GM12878 (cell line): ENCODE data around the gene ATP2A1. TPM values are rescaled to one million over a fixed set of nuclear protein-coding genes. Genes with fewer than 3 reads are reported as not detected.

Experiments
- BCL3 ChIP-seq: IDR thresholded peaks from 2 replicates; pipeline ENCODE4 v1.6.1; 2011; ENCODE audit warnings: borderline replicate concordance, low read depth, mild to moderate bottlenecking, moderate library complexity, low read length; ENCODE audit not compliant: insufficient read depth, poor library complexity, severe bottlenecking
- BMI1 ChIP-seq: fragments of 450-650 bp; IDR thresholded peaks from 2 replicates; pipeline ENCODE4 v1.6.1; 2016; ENCODE audit warnings: mild to moderate bottlenecking, moderate library complexity, borderline replicate concordance
- CREB1 ChIP-seq: IDR thresholded peaks from 2 replicates; pipeline ENCODE4 v1.6.1; 2012; ENCODE audit warnings: low read depth, mild to moderate bottlenecking, inconsistent platforms
- CREM ChIP-seq: IDR thresholded peaks from 2 replicates; pipeline ENCODE4 v1.6.1; 2014; ENCODE audit warnings: antibody characterized with exemption, low read depth
- IRF3 ChIP-seq: fragments of 450-650 bp; IDR thresholded peaks from 2 replicates; pipeline ENCODE4 v1.6.1; 2014; ENCODE audit warnings: mild to moderate bottlenecking
- PRDM15 ChIP-seq: fragments of 450-650 bp; formaldehyde crosslinking; IDR thresholded peaks from 2 replicates; pipeline ENCODE4 v1.4.0; 2020; ENCODE audit warnings: mild to moderate bottlenecking, moderate library complexity
- RAD51 ChIP-seq: fragments of 450-650 bp; IDR thresholded peaks from 2 replicates; pipeline ENCODE4 v1.6.1; 2016; ENCODE audit warnings: moderate library complexity, mild to moderate bottlenecking, inconsistent platforms
- SKIL ChIP-seq: fragments of 450-650 bp; IDR thresholded peaks from 2 replicates; pipeline ENCODE4 v1.6.1; 2017; ENCODE audit warnings: mild to moderate bottlenecking, low read depth, inconsistent platforms; ENCODE audit not compliant: poor library complexity, severe bottlenecking
- polyA plus RNA-seq, 11 experiments: library from polyadenylated mRNA; depleted of rRNA in 4 of 11; unstranded in 6 of 11; stranded (reverse) in 5 of 11; fragments of >200 nt; fragmentation: Nextera tagmentation in 4 of 11; fragmentation: Illumina TruSeq in 1 of 11; extraction: Ambion mirVana in 4 of 11; extraction: Trizol in 1 of 11; gene quantifications; 1 replicate in 1 of 11; 2 replicates in 10 of 11; pipeline versions ENCODE4 v1.2.1 to v1.2.3, GENCODE V29; 2011 to 2016; ENCODE audit warnings: inconsistent platforms in 2 of 11, missing spikeins in 2 of 11, low read depth in 1 of 11
- total RNA-seq, 4 experiments: library from RNA; depleted of rRNA in 3 of 4; stranded (reverse); fragments of >200 nt in 3 of 4; fragmentation: Illumina TruSeq in 1 of 4; extraction: Trizol in 1 of 4; gene quantifications; 2 replicates each; pipeline versions ENCODE4 v1.2.1 to v1.2.3, GENCODE V29; 2013 to 2021
- TF ChIP-seq, protein P1 (sequence below): fragments of 450-650 bp; formaldehyde crosslinking; IDR thresholded peaks from 2 replicates; pipeline ENCODE4 v1.4.0; 2022; ENCODE audit warnings: mild to moderate bottlenecking, moderate library complexity
- TF ChIP-seq, protein P2 (sequence below): fragments of 450-650 bp; IDR thresholded peaks from 2 replicates; pipeline ENCODE4 v1.6.1; 2017; ENCODE audit warnings: antibody characterized with exemption, mild to moderate bottlenecking, moderate library complexity
- TF ChIP-seq, protein P3 (sequence below): fragments of 450-650 bp; IDR thresholded peaks from 2 replicates; pipeline ENCODE4 v1.6.1; 2016; ENCODE audit warnings: mild to moderate bottlenecking

The ATP2A1 gene
- total and polyA plus RNA-seq, 10 of the 15 experiments (the other 5 are each of a cell fraction or from before 2014, with no cell fraction given), result 0.13 to 1.7 (median 0.88) TPM

DNA sequence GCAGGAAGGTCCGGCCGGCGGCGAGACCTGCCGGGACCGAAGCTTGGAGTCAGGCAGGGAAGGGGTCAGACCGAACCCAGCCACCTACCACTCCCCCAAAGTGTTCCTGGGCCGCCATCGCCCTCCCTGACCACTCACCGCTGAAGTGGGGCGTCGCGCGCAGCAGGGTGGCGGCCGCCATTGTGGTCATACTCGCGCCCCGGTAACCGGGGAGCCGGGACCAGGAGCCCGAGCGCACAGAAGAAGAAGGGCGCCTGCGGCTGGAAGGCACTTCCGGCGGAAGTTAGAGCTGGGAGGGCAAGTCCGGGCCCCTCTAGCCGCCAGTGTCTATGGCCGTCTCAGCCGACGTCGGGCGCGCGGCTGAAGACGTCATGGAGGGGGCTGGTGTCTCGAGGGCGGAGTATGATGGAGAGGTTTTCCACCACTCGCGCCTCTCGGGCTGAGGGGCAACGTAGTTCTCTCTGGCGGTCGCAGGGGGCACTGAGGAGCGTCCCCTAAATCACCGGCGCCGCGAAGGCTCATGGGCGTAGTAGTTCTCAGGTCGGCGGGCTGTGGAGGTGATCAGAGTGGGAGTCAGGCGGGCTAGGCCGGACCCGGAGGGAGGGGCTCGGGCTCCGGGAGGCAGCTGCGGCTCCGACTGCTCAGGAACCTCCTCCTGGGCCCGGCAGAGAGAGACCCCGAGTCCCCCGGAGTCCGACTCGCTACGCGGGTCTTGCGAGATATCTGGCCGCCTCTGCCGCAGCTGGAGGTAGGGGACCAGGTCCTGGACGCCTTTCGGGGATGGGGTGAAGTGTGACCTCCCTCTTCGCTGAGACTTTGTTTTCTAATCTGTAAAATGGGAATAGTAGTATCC, 32.0 kb upstream of the ATP2A1 start, which contains the start of gene TUFM (continued):
- TF ChIP-seq PRDM15 (CRISPR knock-in tag) (no peak), CREB1 (peak; percentile 99), SKIL (peak; percentile 76), BMI1 (no peak), CREM (peak; percentile 99), IRF3 (no peak), RAD51 (no peak), BCL3 (no peak)
- TF ChIP-seq, protein P1, sequence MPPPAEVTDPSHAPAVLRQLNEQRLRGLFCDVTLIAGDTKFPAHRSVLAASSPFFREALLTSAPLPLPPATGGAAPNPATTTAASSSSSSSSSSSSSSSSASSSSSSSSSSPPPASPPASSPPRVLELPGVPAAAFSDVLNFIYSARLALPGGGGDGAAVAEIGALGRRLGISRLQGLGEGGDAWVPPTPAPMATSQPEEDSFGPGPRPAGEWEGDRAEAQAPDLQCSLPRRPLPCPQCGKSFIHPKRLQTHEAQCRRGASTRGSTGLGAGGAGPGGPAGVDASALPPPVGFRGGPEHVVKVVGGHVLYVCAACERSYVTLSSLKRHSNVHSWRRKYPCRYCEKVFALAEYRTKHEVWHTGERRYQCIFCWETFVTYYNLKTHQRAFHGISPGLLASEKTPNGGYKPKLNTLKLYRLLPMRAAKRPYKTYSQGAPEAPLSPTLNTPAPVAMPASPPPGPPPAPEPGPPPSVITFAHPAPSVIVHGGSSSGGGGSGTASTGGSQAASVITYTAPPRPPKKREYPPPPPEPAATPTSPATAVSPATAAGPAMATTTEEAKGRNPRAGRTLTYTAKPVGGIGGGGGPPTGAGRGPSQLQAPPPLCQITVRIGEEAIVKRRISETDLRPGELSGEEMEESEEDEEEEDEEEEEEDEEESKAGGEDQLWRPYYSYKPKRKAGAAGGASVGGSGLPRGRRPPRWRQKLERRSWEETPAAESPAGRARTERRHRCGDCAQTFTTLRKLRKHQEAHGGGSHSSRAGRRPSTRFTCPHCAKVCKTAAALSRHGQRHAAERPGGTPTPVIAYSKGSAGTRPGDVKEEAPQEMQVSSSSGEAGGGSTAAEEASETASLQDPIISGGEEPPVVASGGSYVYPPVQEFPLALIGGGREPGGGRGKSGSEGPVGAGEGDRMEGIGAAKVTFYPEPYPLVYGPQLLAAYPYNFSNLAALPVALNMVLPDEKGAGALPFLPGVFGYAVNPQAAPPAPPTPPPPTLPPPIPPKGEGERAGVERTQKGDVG (CRISPR knock-in tag), result no peak
- TF ChIP-seq, protein P2, sequence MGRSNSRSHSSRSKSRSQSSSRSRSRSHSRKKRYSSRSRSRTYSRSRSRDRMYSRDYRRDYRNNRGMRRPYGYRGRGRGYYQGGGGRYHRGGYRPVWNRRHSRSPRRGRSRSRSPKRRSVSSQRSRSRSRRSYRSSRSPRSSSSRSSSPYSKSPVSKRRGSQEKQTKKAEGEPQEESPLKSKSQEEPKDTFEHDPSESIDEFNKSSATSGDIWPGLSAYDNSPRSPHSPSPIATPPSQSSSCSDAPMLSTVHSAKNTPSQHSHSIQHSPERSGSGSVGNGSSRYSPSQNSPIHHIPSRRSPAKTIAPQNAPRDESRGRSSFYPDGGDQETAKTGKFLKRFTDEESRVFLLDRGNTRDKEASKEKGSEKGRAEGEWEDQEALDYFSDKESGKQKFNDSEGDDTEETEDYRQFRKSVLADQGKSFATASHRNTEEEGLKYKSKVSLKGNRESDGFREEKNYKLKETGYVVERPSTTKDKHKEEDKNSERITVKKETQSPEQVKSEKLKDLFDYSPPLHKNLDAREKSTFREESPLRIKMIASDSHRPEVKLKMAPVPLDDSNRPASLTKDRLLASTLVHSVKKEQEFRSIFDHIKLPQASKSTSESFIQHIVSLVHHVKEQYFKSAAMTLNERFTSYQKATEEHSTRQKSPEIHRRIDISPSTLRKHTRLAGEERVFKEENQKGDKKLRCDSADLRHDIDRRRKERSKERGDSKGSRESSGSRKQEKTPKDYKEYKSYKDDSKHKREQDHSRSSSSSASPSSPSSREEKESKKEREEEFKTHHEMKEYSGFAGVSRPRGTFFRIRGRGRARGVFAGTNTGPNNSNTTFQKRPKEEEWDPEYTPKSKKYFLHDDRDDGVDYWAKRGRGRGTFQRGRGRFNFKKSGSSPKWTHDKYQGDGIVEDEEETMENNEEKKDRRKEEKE, result no peak
- TF ChIP-seq, protein P3, sequence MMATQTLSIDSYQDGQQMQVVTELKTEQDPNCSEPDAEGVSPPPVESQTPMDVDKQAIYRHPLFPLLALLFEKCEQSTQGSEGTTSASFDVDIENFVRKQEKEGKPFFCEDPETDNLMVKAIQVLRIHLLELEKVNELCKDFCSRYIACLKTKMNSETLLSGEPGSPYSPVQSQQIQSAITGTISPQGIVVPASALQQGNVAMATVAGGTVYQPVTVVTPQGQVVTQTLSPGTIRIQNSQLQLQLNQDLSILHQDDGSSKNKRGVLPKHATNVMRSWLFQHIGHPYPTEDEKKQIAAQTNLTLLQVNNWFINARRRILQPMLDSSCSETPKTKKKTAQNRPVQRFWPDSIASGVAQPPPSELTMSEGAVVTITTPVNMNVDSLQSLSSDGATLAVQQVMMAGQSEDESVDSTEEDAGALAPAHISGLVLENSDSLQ, result peak; percentile 93
